Liver (tissue), 3 donors: Measurements from ENCODE around the gene ASAH2B.
"Not testable (repeated sequence)": the region's sequence is repeated elsewhere in the genome, so short reads cannot be mapped to it uniquely, and the experiment has no call there.

Experiments used
- GABPA ChIP-seq, 2 donors: IDR thresholded peaks in 1 of 2; conservative IDR thresholded peaks in 1 of 2; 2 replicates each; pipeline ENCODE4 v1.6.1; 2016; ENCODE audit warnings: antibody characterized with exemption in 2 of 2, mild to moderate bottlenecking in 1 of 2, moderate library complexity in 1 of 2
- JUND ChIP-seq, 2 donors: IDR thresholded peaks; 2 replicates each; pipeline ENCODE4 v1.6.1; 2016; ENCODE audit warnings: antibody characterized with exemption in 2 of 2
- RXRA ChIP-seq, 2 donors: IDR thresholded peaks; 2 replicates each; pipeline ENCODE4 v1.6.1; 2017 to 2018; ENCODE audit warnings: antibody characterized with exemption in 2 of 2, mild to moderate bottlenecking in 1 of 2
- TF ChIP-seq, protein P1 (sequence below): fragments of 150-350 bp; IDR thresholded peaks from 2 replicates; pipeline ENCODE4 v1.5.1; 2017; ENCODE audit warnings: improper control_type of control experiment, low read depth, low read length; ENCODE audit not compliant: missing input control
- TF ChIP-seq, protein P2 (sequence below): IDR thresholded peaks from 2 replicates; pipeline ENCODE4 v1.6.1; 2016; ENCODE audit warnings: antibody characterized with exemption
- TF ChIP-seq, protein P3 (sequence below): IDR thresholded peaks from 2 replicates; pipeline ENCODE4 v1.6.1; 2016; ENCODE audit warnings: antibody characterized with exemption, mild to moderate bottlenecking
- donor health status: healthy.
- donor health status: healthy.

DNA sequence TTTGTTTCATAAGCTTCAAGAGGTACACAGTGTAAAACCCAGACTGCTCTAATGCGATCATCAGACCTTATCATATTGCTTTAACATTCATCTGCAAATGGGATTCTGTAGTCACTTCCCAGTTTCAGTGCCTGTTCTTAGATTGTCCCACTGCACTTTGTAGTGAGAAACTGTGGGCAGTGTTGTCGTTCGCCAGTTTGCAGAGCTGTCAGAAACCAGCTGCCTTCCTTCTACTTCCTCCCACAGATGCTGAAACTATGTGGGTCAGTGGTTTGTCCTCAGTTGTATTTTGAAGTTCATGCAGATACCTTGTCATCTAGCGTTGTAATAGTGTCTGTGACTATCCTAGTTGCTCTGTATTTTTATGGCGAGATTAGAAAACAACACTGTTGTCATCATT lies 15.9 kb upstream of the ASAH2B start:
- TF ChIP-seq, protein P1, sequence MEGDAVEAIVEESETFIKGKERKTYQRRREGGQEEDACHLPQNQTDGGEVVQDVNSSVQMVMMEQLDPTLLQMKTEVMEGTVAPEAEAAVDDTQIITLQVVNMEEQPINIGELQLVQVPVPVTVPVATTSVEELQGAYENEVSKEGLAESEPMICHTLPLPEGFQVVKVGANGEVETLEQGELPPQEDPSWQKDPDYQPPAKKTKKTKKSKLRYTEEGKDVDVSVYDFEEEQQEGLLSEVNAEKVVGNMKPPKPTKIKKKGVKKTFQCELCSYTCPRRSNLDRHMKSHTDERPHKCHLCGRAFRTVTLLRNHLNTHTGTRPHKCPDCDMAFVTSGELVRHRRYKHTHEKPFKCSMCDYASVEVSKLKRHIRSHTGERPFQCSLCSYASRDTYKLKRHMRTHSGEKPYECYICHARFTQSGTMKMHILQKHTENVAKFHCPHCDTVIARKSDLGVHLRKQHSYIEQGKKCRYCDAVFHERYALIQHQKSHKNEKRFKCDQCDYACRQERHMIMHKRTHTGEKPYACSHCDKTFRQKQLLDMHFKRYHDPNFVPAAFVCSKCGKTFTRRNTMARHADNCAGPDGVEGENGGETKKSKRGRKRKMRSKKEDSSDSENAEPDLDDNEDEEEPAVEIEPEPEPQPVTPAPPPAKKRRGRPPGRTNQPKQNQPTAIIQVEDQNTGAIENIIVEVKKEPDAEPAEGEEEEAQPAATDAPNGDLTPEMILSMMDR, result not testable (repeated sequence)
- not testable (repeated sequence) for TF ChIP-seq GABPA (IDR thresholded peaks at IDR 0.05 in 1 of 2, conservative IDR thresholded peaks at IDR 0.05 in 1 of 2); JUND (IDR thresholded peaks at IDR 0.05); RXRA (IDR thresholded peaks at IDR 0.05)
- TF ChIP-seq, protein P2, sequence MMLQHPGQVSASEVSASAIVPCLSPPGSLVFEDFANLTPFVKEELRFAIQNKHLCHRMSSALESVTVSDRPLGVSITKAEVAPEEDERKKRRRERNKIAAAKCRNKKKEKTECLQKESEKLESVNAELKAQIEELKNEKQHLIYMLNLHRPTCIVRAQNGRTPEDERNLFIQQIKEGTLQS, result not testable (repeated sequence)
- TF ChIP-seq, protein P3, sequence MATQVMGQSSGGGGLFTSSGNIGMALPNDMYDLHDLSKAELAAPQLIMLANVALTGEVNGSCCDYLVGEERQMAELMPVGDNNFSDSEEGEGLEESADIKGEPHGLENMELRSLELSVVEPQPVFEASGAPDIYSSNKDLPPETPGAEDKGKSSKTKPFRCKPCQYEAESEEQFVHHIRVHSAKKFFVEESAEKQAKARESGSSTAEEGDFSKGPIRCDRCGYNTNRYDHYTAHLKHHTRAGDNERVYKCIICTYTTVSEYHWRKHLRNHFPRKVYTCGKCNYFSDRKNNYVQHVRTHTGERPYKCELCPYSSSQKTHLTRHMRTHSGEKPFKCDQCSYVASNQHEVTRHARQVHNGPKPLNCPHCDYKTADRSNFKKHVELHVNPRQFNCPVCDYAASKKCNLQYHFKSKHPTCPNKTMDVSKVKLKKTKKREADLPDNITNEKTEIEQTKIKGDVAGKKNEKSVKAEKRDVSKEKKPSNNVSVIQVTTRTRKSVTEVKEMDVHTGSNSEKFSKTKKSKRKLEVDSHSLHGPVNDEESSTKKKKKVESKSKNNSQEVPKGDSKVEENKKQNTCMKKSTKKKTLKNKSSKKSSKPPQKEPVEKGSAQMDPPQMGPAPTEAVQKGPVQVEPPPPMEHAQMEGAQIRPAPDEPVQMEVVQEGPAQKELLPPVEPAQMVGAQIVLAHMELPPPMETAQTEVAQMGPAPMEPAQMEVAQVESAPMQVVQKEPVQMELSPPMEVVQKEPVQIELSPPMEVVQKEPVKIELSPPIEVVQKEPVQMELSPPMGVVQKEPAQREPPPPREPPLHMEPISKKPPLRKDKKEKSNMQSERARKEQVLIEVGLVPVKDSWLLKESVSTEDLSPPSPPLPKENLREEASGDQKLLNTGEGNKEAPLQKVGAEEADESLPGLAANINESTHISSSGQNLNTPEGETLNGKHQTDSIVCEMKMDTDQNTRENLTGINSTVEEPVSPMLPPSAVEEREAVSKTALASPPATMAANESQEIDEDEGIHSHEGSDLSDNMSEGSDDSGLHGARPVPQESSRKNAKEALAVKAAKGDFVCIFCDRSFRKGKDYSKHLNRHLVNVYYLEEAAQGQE, result not testable (repeated sequence)
